GM12878 (cell line): ENCODE results near the gene SOAT2. TPM values are rescaled to one million over a fixed set of nuclear protein-coding genes. Genes with fewer than 3 reads are reported as not detected.

Experiments
- ATAC-seq: fragments of 200-7000 bp; cut with Tn5 transposase; 3 replicates; pipeline ENCODE4 v1.9.1; 2020; ENCODE audit warnings: mild to moderate bottlenecking, moderate library complexity
- BruUV-seq: library from RNA; stranded (reverse); fragments of 400-500 nt; replicated peaks from 2 replicates; lab custom pipeline; 2021; lab: Mats Ljungman, UMichigan
- CTCF ChIA-PET: fragments of 300-600 bp; sonication (Branson Sonifier 250); formaldehyde crosslinking; extraction: SDS; loops from one replicate; lab custom pipeline; 2021; ENCODE audit warnings: inconsistent platforms; lab: Yijun Ruan, JAX
- POLR2A ChIA-PET: fragments of 350-600 bp; formaldehyde crosslinking; extraction: SDS; loops from one replicate; lab custom pipeline; 2021; ENCODE audit warnings: inconsistent platforms; lab: Charles Lee
- RAD21 ChIA-PET: fragments of 300-600 bp; sonication (Branson Sonifier 250); formaldehyde crosslinking; loops from one replicate; lab custom pipeline; 2023; ENCODE audit warnings: antibody characterized with exemption; ENCODE audit not compliant: unreplicated experiment; lab: Charles Lee
- SMC1A ChIA-PET: fragments of 300-600 bp; sonication (Branson Sonifier 250); formaldehyde crosslinking; loops from one replicate; lab custom pipeline; 2023; ENCODE audit not compliant: unreplicated experiment, uncharacterized antibody; lab: Charles Lee
- DNase-seq: peaks from one replicate; pipeline ENCODE4 v3.0.0-alpha.2; 2011; ENCODE audit warnings: low read depth, low spot score
- FAIRE-seq: peaks from 3 replicates; lab custom pipeline; 2011; peaks lifted over from hg19 to GRCh38; lab: Jason Lieb, UNC
- H2AFZ ChIP-seq: 2 replicates; pipeline ENCODE4 v1.6.0; 2011; ENCODE audit warnings: low read depth, low read length, control low read depth; ENCODE audit not compliant: control insufficient read depth
- H3K27ac ChIP-seq: 2 replicates; pipeline ENCODE4 v1.5.1; 2011; ENCODE audit warnings: control low read depth; ENCODE audit not compliant: control insufficient read depth, insufficient read depth
- H3K27me3 ChIP-seq, 2 experiments: replicated peaks in 1 of 2; 2 replicates each; pipeline versions ENCODE4 v1.6.0 to v1.6.1; 2011; ENCODE audit warnings: low read length in 1 of 2; ENCODE audit not compliant: control insufficient read depth in 2 of 2, insufficient read depth in 2 of 2
- H3K36me3 ChIP-seq, 2 experiments: 2 replicates each; pipeline ENCODE4 v1.5.1; 2011; ENCODE audit warnings: low read length in 1 of 2; ENCODE audit not compliant: control insufficient read depth in 2 of 2, insufficient read depth in 2 of 2
- H3K4me1 ChIP-seq: 2 replicates; pipeline ENCODE4 v1.6.1; 2011; ENCODE audit warnings: mild to moderate bottlenecking, low read length, moderate library complexity, mixed read lengths; ENCODE audit not compliant: control insufficient read depth, insufficient read depth
- H3K4me2 ChIP-seq: 2 replicates; pipeline ENCODE4 v1.6.0; 2011; ENCODE audit warnings: control low read depth; ENCODE audit not compliant: control insufficient read depth, insufficient read depth
- H3K4me3 ChIP-seq: fragments of 200-600 bp; sonication (generic); 2 replicates; pipeline ENCODE4 v1.5.1; 2016
- H3K79me2 ChIP-seq: 2 replicates; pipeline ENCODE4 v1.6.0; 2011; ENCODE audit warnings: low read length; ENCODE audit not compliant: control insufficient read depth, insufficient read depth
- H3K9ac ChIP-seq: 2 replicates; pipeline ENCODE4 v1.8.0; 2011; ENCODE audit warnings: low read length, control low read depth, mixed read lengths; ENCODE audit not compliant: control insufficient read depth, insufficient read depth
- H3K9me3 ChIP-seq: replicated peaks from 3 replicates; pipeline ENCODE4 v1.5.1; 2011; ENCODE audit warnings: mild to moderate bottlenecking, low read length; ENCODE audit not compliant: control insufficient read depth, insufficient read depth
- H4K20me1 ChIP-seq: 2 replicates; pipeline ENCODE4 v1.6.0; 2011; ENCODE audit not compliant: control insufficient read depth, insufficient read depth
- BACH1 ChIP-seq: fragments of 450-650 bp; IDR thresholded peaks from 2 replicates; pipeline ENCODE4 v1.6.1; 2017; ENCODE audit warnings: mild to moderate bottlenecking, borderline replicate concordance
- CHD4 ChIP-seq: fragments of 200-600 bp; sonication (generic); IDR thresholded peaks from 2 replicates; pipeline ENCODE4 v1.6.1; 2016; ENCODE audit warnings: mild to moderate bottlenecking
- NFIC ChIP-seq: IDR thresholded peaks from 2 replicates; pipeline ENCODE4 v1.6.1; 2012; ENCODE audit warnings: low read depth, mild to moderate bottlenecking, inconsistent platforms, low read length, moderate library complexity
- YBX1 ChIP-seq: fragments of 450-650 bp; IDR thresholded peaks from 2 replicates; pipeline ENCODE4 v1.6.1; 2016; ENCODE audit warnings: antibody characterized with exemption
- WGBS: methylation state at CpG from one replicate; pipeline ENCODE4 v1.1.6; 2016; ENCODE audit warnings: low lambda C conversion rate; ENCODE audit not compliant: insufficient replicate concordance, insufficient coverage; ENCODE audit errors: missing lambda C conversion rate; 5-methylcytosine and 5-hydroxymethylcytosine counted together
- in situ Hi-C: fragments of 300-500 bp; cut with MboI; formaldehyde crosslinking; loops from 9 replicates; pipeline ENCODE4 v1.14.3; 2018; ENCODE audit warnings: mixed read lengths
- intact Hi-C: fragments of 100-400 bp; cut with micrococcal nuclease; formaldehyde crosslinking; loops from one replicate; pipeline ENCODE4 v1.14.2; 2022; ENCODE audit not compliant: unreplicated experiment
- polyA plus RNA-seq, 11 experiments: library from polyadenylated mRNA; depleted of rRNA in 4 of 11; unstranded in 6 of 11; stranded (reverse) in 5 of 11; fragments of >200 nt; fragmentation: Nextera tagmentation in 4 of 11; fragmentation: Illumina TruSeq in 1 of 11; extraction: Ambion mirVana in 4 of 11; extraction: Trizol in 1 of 11; gene quantifications; 1 replicate in 1 of 11; 2 replicates in 10 of 11; pipeline versions ENCODE4 v1.2.1 to v1.2.3, GENCODE V29; 2011 to 2016; ENCODE audit warnings: inconsistent platforms in 2 of 11, missing spikeins in 2 of 11, low read depth in 1 of 11
- total RNA-seq, 4 experiments: library from RNA; depleted of rRNA in 3 of 4; stranded (reverse); fragments of >200 nt in 3 of 4; fragmentation: Illumina TruSeq in 1 of 4; extraction: Trizol in 1 of 4; gene quantifications; 2 replicates each; pipeline versions ENCODE4 v1.2.1 to v1.2.3, GENCODE V29; 2013 to 2021
- TF ChIP-seq, protein P1 (sequence below): IDR thresholded peaks from 2 replicates; pipeline ENCODE4 v1.6.1; 2012; ENCODE audit warnings: mild to moderate bottlenecking, low read depth, low read length

SOAT2 gene
- total and polyA plus RNA-seq, 10 of the 15 experiments (the other 5 are each of a cell fraction or from before 2014, with no cell fraction given), result 0.08 to 1.7 (median 0.69) TPM

DNA sequence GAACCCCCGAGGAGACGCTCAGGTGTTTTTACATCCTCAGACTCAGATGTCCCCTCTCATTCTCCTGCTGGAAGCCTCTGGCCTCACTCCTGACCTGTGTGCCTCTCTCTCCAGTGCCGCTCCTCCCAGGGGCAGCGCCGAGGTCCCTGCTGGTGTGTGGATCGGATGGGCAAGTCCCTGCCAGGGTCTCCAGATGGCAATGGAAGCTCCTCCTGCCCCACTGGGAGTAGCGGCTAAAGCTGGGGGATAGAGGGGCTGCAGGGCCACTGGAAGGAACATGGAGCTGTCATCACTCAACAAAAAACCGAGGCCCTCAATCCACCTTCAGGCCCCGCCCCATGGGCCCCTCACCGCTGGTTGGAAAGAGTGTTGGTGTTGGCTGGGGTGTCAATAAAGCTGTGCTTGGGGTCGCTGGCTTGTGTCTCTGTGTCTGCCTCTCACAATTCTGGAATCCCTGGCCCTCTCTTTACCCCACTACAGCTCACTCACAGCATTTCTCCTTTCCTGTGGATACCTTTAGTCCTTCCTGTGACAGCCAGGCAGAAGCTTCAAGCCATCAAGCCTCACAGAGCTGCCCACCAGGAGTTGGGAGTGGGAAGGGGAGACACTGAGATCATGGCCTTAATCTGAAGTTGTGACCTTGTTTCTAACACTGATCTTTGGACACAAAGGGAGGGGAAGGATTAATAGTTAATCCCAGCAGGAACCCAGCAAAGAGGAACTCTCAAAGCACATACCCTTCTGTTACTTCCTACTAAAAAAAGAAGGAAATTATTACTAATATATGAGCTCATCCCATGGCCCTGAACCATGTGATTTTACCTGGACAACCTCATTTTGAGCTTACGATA lies 1.1 kb upstream of the SOAT2 start:
- in situ Hi-C loops (no loop called here), intact Hi-C loops (no loop called here)
- H3K36me3 ChIP-seq, result no peaks in the 10 kb centered on the region
- H3K4me1 ChIP-seq, result peaks cover 27% of the 10 kb centered on the region
- H3K4me3 ChIP-seq, result no peak overlapping the region
- FAIRE-seq (no peak), ATAC-seq (no peak), DNase-seq (no peak)
- 59% methylated on average over 11 of the region's 12 CpGs for WGBS
- no peak overlapping the region for H3K27ac ChIP-seq
- SMC1A ChIA-PET, result interaction anchor here (0.6 to 7.0 kb wide), 18 partner anchors 9 to 730 kb away, joined by 3 to 126 read pairs (median 3); partner anchors contain the start of genes CSAD, PFDN5, SPRYD3 and ZNF740
- H3K4me2 ChIP-seq, result peak overlapping the region; percentile 47; the same call in 1 of the 2 replicates
- no peak for TF ChIP-seq YBX1
- no peak for TF ChIP-seq NFIC
- no peak for TF ChIP-seq CHD4
- no peak for TF ChIP-seq BACH1
- TF ChIP-seq, protein P1, sequence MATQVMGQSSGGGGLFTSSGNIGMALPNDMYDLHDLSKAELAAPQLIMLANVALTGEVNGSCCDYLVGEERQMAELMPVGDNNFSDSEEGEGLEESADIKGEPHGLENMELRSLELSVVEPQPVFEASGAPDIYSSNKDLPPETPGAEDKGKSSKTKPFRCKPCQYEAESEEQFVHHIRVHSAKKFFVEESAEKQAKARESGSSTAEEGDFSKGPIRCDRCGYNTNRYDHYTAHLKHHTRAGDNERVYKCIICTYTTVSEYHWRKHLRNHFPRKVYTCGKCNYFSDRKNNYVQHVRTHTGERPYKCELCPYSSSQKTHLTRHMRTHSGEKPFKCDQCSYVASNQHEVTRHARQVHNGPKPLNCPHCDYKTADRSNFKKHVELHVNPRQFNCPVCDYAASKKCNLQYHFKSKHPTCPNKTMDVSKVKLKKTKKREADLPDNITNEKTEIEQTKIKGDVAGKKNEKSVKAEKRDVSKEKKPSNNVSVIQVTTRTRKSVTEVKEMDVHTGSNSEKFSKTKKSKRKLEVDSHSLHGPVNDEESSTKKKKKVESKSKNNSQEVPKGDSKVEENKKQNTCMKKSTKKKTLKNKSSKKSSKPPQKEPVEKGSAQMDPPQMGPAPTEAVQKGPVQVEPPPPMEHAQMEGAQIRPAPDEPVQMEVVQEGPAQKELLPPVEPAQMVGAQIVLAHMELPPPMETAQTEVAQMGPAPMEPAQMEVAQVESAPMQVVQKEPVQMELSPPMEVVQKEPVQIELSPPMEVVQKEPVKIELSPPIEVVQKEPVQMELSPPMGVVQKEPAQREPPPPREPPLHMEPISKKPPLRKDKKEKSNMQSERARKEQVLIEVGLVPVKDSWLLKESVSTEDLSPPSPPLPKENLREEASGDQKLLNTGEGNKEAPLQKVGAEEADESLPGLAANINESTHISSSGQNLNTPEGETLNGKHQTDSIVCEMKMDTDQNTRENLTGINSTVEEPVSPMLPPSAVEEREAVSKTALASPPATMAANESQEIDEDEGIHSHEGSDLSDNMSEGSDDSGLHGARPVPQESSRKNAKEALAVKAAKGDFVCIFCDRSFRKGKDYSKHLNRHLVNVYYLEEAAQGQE, result no peak
- H3K79me2 ChIP-seq, result no peaks in the 10 kb centered on the region
- no TSS peak for BruUV-seq
- H3K9ac ChIP-seq, result no peak overlapping the region
- H2AFZ ChIP-seq, result peak overlapping the region; percentile 29
- no peaks in the 10 kb centered on the region for H4K20me1 ChIP-seq
- H3K27me3 ChIP-seq, result peaks cover 0 to 6% of the 10 kb centered on the region in 2 experiments; a peak in 2 of 4 replicates
- RAD21 ChIA-PET, result interaction anchor here (0.7 to 2.7 kb wide), 9 partner anchors 10 to 193 kb away, joined by 3 to 35 read pairs (median 5); partner anchors contain the start of genes PFDN5 and SPRYD3
- POLR2A ChIA-PET, result interaction anchor here (0.5 to 1.8 kb wide), 12 partner anchors 9 to 376 kb away, joined by 3 to 12 read pairs (median 4); partner anchors contain the start of gene SPRYD3
- CTCF ChIA-PET, result interaction anchor here (0.6 to 11.8 kb wide), 16 partner anchors 8 to 243 kb away, joined by 3 to 355 read pairs (median 6); partner anchors contain the start of genes AAAS and SPRYD3
- no peaks in the 10 kb centered on the region for H3K9me3 ChIP-seq
